GM12878 (cell line): ENCODE data around the gene FGGY. TPM values are rescaled to one million over a fixed set of nuclear protein-coding genes. Genes with fewer than 3 reads are reported as not detected.

Experiments used
- ATF7 ChIP-seq: fragments of 450-650 bp; IDR thresholded peaks from 2 replicates; pipeline ENCODE4 v1.6.1; 2016; ENCODE audit warnings: low read depth, mild to moderate bottlenecking
- BCL11A ChIP-seq: IDR thresholded peaks from 2 replicates; pipeline ENCODE4 v1.6.1; 2011; ENCODE audit warnings: low read depth, low read length
- CBX5 ChIP-seq: sonication (generic); IDR thresholded peaks from 2 replicates; pipeline ENCODE4 v1.6.1; 2016; ENCODE audit warnings: low read depth, moderate library complexity, mild to moderate bottlenecking, inconsistent platforms
- ETV6 ChIP-seq, 2 experiments: fragments of 450-650 bp in 1 of 2; IDR thresholded peaks in 1 of 2; conservative IDR thresholded peaks in 1 of 2; 2 replicates each; pipeline ENCODE4 v1.6.1; 2014; ENCODE audit warnings: antibody characterized with exemption in 1 of 2, borderline replicate concordance in 1 of 2, low read depth in 1 of 2, mild to moderate bottlenecking in 1 of 2, moderate library complexity in 1 of 2
- FOXM1 ChIP-seq: IDR thresholded peaks from 2 replicates; pipeline ENCODE4 v1.6.1; 2012; ENCODE audit warnings: low read depth, mild to moderate bottlenecking, inconsistent platforms, low read length, moderate library complexity
- JUNB ChIP-seq: IDR thresholded peaks from 2 replicates; pipeline ENCODE4 v1.6.1; 2016; ENCODE audit warnings: antibody characterized with exemption, mild to moderate bottlenecking
- MEF2A ChIP-seq: IDR thresholded peaks from 2 replicates; pipeline ENCODE4 v1.6.1; 2011; ENCODE audit warnings: low read depth, mild to moderate bottlenecking, low read length, moderate library complexity; ENCODE audit not compliant: insufficient read depth
- RCOR1 ChIP-seq: conservative IDR thresholded peaks from 2 replicates; pipeline ENCODE4 v1.6.1; 2012; ENCODE audit warnings: low read depth, low read length, improper control_type of control experiment
- RUNX3 ChIP-seq: IDR thresholded peaks from 2 replicates; pipeline ENCODE4 v1.6.1; 2012; ENCODE audit warnings: low read length, inconsistent platforms
- SPI1 ChIP-seq: IDR thresholded peaks from 2 replicates; pipeline ENCODE4 v1.6.1; 2011; ENCODE audit warnings: low read depth, mild to moderate bottlenecking, low read length, moderate library complexity, borderline replicate concordance; ENCODE audit not compliant: insufficient read depth
- TCF3 ChIP-seq: IDR thresholded peaks from 2 replicates; pipeline ENCODE4 v1.6.1; 2012; ENCODE audit warnings: low read depth, mild to moderate bottlenecking, low read length, borderline replicate concordance; ENCODE audit not compliant: insufficient read depth
- polyA plus RNA-seq, 11 experiments: library from polyadenylated mRNA; depleted of rRNA in 4 of 11; unstranded in 6 of 11; stranded (reverse) in 5 of 11; fragments of >200 nt; fragmentation: Nextera tagmentation in 4 of 11; fragmentation: Illumina TruSeq in 1 of 11; extraction: Ambion mirVana in 4 of 11; extraction: Trizol in 1 of 11; gene quantifications; 1 replicate in 1 of 11; 2 replicates in 10 of 11; pipeline versions ENCODE4 v1.2.1 to v1.2.3, GENCODE V29; 2011 to 2016; ENCODE audit warnings: inconsistent platforms in 2 of 11, missing spikeins in 2 of 11, low read depth in 1 of 11
- total RNA-seq, 4 experiments: library from RNA; depleted of rRNA in 3 of 4; stranded (reverse); fragments of >200 nt in 3 of 4; fragmentation: Illumina TruSeq in 1 of 4; extraction: Trizol in 1 of 4; gene quantifications; 2 replicates each; pipeline versions ENCODE4 v1.2.1 to v1.2.3, GENCODE V29; 2013 to 2021
- TF ChIP-seq, protein P1 (sequence below): fragments of 450-650 bp; IDR thresholded peaks from 2 replicates; pipeline ENCODE4 v1.6.1; 2016; ENCODE audit warnings: mild to moderate bottlenecking
- TF ChIP-seq, protein P2 (sequence below): IDR thresholded peaks from 2 replicates; pipeline ENCODE4 v1.6.1; 2012; ENCODE audit warnings: low read length, inconsistent platforms

Gene FGGY
- total and polyA plus RNA-seq, 10 of the 15 experiments (the other 5 are each of a cell fraction or from before 2014, with no cell fraction given) = 6.2 to 11.9 (median 7.5) TPM

DNA sequence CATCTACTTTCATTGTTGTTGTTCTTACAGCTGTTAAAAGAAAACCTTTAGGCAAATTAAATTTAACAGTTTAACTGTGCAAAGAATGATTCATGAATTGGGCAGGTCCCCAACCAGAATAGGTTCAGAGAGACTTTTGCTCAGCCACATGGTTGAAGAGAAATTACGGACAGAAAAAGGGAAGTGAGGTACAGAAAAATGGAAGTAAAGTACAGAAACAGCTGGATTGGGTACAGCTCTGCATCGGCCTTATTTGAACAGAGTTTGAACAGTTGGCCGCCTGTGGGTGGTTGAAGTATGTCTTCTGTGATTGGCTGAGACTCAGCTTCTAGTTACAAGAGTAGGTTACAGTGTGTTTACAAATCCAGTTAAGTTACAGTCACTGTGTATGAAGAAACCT is 210.1 kb downstream of the FGGY start (continued):
- TF ChIP-seq ETV6 (conservative IDR thresholded peaks at IDR 0.05 in 1 of 2, IDR thresholded peaks at IDR 0.05 in 1 of 2; ENCODE audit: borderline replicate concordance in 1 of 2, low read depth in 1 of 2) (peak in 1 of 2 experiments; percentile 40; a peak in 1 of 4 replicates), ATF7 (peak; percentile 46; the same call in 1 of the 2 replicates), RCOR1 (no peak), TCF3 (0 out of 2 replicates have a peak, but pooled peaks have one; percentile 19), JUNB (peak; percentile 32; the same call in 1 of the 2 replicates), SPI1 (peak; percentile 97), CBX5 (peak; percentile 73; the same call in 1 of the 2 replicates), MEF2A (no peak), FOXM1 (0 out of 2 replicates have a peak, but pooled peaks have one; percentile 46), BCL11A (0 out of 2 replicates have a peak, but pooled peaks have one; percentile 33), RUNX3 (peak; percentile 49; the same call in 1 of the 2 replicates)
- TF ChIP-seq, protein P1, sequence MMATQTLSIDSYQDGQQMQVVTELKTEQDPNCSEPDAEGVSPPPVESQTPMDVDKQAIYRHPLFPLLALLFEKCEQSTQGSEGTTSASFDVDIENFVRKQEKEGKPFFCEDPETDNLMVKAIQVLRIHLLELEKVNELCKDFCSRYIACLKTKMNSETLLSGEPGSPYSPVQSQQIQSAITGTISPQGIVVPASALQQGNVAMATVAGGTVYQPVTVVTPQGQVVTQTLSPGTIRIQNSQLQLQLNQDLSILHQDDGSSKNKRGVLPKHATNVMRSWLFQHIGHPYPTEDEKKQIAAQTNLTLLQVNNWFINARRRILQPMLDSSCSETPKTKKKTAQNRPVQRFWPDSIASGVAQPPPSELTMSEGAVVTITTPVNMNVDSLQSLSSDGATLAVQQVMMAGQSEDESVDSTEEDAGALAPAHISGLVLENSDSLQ = 0 out of 2 replicates have a peak, but pooled peaks have one; percentile 8
- TF ChIP-seq, protein P2, sequence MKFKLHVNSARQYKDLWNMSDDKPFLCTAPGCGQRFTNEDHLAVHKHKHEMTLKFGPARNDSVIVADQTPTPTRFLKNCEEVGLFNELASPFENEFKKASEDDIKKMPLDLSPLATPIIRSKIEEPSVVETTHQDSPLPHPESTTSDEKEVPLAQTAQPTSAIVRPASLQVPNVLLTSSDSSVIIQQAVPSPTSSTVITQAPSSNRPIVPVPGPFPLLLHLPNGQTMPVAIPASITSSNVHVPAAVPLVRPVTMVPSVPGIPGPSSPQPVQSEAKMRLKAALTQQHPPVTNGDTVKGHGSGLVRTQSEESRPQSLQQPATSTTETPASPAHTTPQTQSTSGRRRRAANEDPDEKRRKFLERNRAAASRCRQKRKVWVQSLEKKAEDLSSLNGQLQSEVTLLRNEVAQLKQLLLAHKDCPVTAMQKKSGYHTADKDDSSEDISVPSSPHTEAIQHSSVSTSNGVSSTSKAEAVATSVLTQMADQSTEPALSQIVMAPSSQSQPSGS = 0 out of 2 replicates have a peak, but pooled peaks have one; percentile 22
